HepG2 (cell line): ENCODE results near the gene ARHGAP19. TPM values are rescaled to one million over a fixed set of nuclear protein-coding genes. Genes with fewer than 3 reads are reported as not detected.

Experiments used
- ATAC-seq: fragments of 200-7000 bp; cut with Tn5 transposase; 3 replicates; pipeline ENCODE4 v1.9.1; 2020; ENCODE audit warnings: mild to moderate bottlenecking, moderate library complexity
- BruUV-seq: library from RNA; stranded (reverse); fragments of 400-500 nt; replicated peaks from 2 replicates; lab custom pipeline; 2021; lab: Mats Ljungman, UMichigan
- CTCF ChIA-PET: fragments of 300-600 bp; formaldehyde crosslinking; extraction: SDS; loops from one replicate; lab custom pipeline; 2021; ENCODE audit warnings: low total read pairs, inconsistent platforms, low intra/inter-chr PET ratio; lab: Yijun Ruan, JAX
- POLR2A ChIA-PET: fragments of 350-600 bp; sonication (Branson Sonifier 250); formaldehyde crosslinking; loops from one replicate; lab custom pipeline; 2020; ENCODE audit warnings: antibody characterized with exemption, inconsistent platforms; lab: Yijun Ruan, JAX
- DNase-seq: peaks from one replicate; pipeline ENCODE4 v3.0.0-alpha.2; 2015; ENCODE audit warnings: low spot score
- FAIRE-seq: peaks from 3 replicates; lab custom pipeline; 2011; peaks lifted over from hg19 to GRCh38; lab: Jason Lieb, UNC
- H2AFZ ChIP-seq: one replicate; pipeline ENCODE4 v1.6.1; 2011; ENCODE audit warnings: low read length, inconsistent platforms
- H3K27ac ChIP-seq: fragments of 300-600 bp; 3 replicates; pipeline ENCODE4 v1.8.0; 2011; ENCODE audit warnings: mixed run types, mild to moderate bottlenecking, mixed read lengths, low read length, inconsistent platforms; ENCODE audit not compliant: insufficient read depth; ENCODE audit errors: extremely low read length
- H3K27me3 ChIP-seq, 2 experiments: fragments of 200-600 bp in 1 of 2; 2 replicates in 1 of 2; 3 replicates in 1 of 2; pipeline versions ENCODE4 v1.6.0 to v1.8.0; 2011; ENCODE audit warnings: low read length in 2 of 2, mild to moderate bottlenecking in 2 of 2, moderate library complexity in 2 of 2, inconsistent platforms in 1 of 2; ENCODE audit not compliant: insufficient read depth in 2 of 2, control insufficient read depth in 1 of 2
- H3K36me3 ChIP-seq, 2 experiments: fragments of 200-600 bp in 1 of 2; replicated peaks in 1 of 2; 2 replicates in 1 of 2; 3 replicates in 1 of 2; pipeline versions ENCODE4 v1.5.1 to v1.8.0; 2011; ENCODE audit warnings: low read length in 2 of 2, inconsistent platforms in 1 of 2; ENCODE audit not compliant: insufficient read depth in 2 of 2, control insufficient read depth in 1 of 2
- H3K4me1 ChIP-seq: 2 replicates; pipeline ENCODE4 v1.5.1; 2012; ENCODE audit warnings: low read length, inconsistent platforms; ENCODE audit not compliant: insufficient read depth
- H3K4me2 ChIP-seq: 2 replicates; pipeline ENCODE4 v1.6.0; 2011; ENCODE audit warnings: low read depth, low read length, inconsistent platforms
- H3K4me3 ChIP-seq, 3 experiments: fragments of 200-600 bp in 1 of 3; sonication (generic), shearing (Covaris generic) in 1 of 3; replicated peaks in 1 of 3; 2 replicates each; pipeline ENCODE4 v1.5.1; 2011 to 2016; ENCODE audit warnings: low read length in 3 of 3, inconsistent platforms in 2 of 3, low read depth in 2 of 3, mild to moderate bottlenecking in 2 of 3, control low read depth in 1 of 3, mixed read lengths in 1 of 3; ENCODE audit not compliant: insufficient read depth in 1 of 3
- H3K79me2 ChIP-seq: one replicate; pipeline ENCODE4 v1.6.1; 2011; ENCODE audit warnings: low read length, inconsistent platforms; ENCODE audit not compliant: insufficient read depth
- H3K9ac ChIP-seq: 2 replicates; pipeline ENCODE4 v1.6.0; 2011; ENCODE audit warnings: mild to moderate bottlenecking, low read depth, low read length, inconsistent platforms; ENCODE audit not compliant: insufficient read depth
- H3K9me3 ChIP-seq: 2 replicates; pipeline ENCODE4 v1.5.1; 2012; ENCODE audit warnings: mild to moderate bottlenecking, low read length
- H4K20me1 ChIP-seq: 2 replicates; pipeline ENCODE4 v1.6.0; 2011; ENCODE audit warnings: inconsistent platforms, mild to moderate bottlenecking, low read length, moderate library complexity; ENCODE audit not compliant: insufficient read depth
- GABPB1 ChIP-seq: IDR thresholded peaks from 2 replicates; pipeline ENCODE4 v1.6.1; 2016; ENCODE audit warnings: mild to moderate bottlenecking, missing genetic modification reagents, moderate library complexity, missing compliant biosample characterization
- HNRNPL ChIP-seq: fragments of 200-400 bp; formaldehyde crosslinking; IDR thresholded peaks from 2 replicates; pipeline ENCODE4 v1.6.1; 2017; ENCODE audit warnings: mild to moderate bottlenecking, low read depth, low read length
- HNRNPLL ChIP-seq: fragments of 200-400 bp; formaldehyde crosslinking; IDR thresholded peaks from 2 replicates; pipeline ENCODE4 v1.6.1; 2017; ENCODE audit warnings: mild to moderate bottlenecking, low read depth, low read length; ENCODE audit not compliant: poor library complexity, severe bottlenecking
- MIER2 ChIP-seq: IDR thresholded peaks from 2 replicates; pipeline ENCODE4 v1.6.1; 2016; ENCODE audit warnings: missing biosample characterization, missing genetic modification reagents
- MLLT10 ChIP-seq: sonication (generic); formaldehyde crosslinking; IDR thresholded peaks from 2 replicates; pipeline ENCODE4 v1.4.0; 2020; ENCODE audit warnings: missing genetic modification reagents
- NCOR1 ChIP-seq: fragments of 200-600 bp; sonication (generic); IDR thresholded peaks from 2 replicates; pipeline ENCODE4 v1.7.0; 2017; ENCODE audit warnings: antibody characterized with exemption, low read length, borderline replicate concordance
- RAD21 ChIP-seq: fragments of 450-650 bp; formaldehyde crosslinking; IDR thresholded peaks from 2 replicates; pipeline ENCODE4 v1.5.0; 2020; ENCODE audit warnings: mild to moderate bottlenecking
- SATB2 ChIP-seq: sonication (generic); formaldehyde crosslinking; IDR thresholded peaks from 2 replicates; pipeline ENCODE4 v1.5.0; 2020; ENCODE audit warnings: missing genetic modification reagents
- STAG1 ChIP-seq: sonication (generic); formaldehyde crosslinking; IDR thresholded peaks from 2 replicates; pipeline ENCODE4 v1.4.0; 2020; ENCODE audit warnings: missing genetic modification reagents
- ZNF546 ChIP-seq: sonication (generic); formaldehyde crosslinking; conservative IDR thresholded peaks from 2 replicates; pipeline ENCODE4 v1.8.1; 2023; ENCODE audit warnings: mild to moderate bottlenecking, missing genetic modification reagents
- ZNF768 ChIP-seq: sonication (generic); formaldehyde crosslinking; IDR thresholded peaks from 2 replicates; pipeline ENCODE4 v1.4.0; 2020; ENCODE audit warnings: missing genetic modification reagents
- WGBS: methylation state at CpG from one replicate; pipeline ENCODE4 v1.1.6; 2017; ENCODE audit warnings: low lambda C conversion rate; 5-methylcytosine and 5-hydroxymethylcytosine counted together
- in situ Hi-C: cut with HindIII; loops from 2 replicates; pipeline ENCODE4 v1.10.0; 2017; ENCODE audit warnings: low pct_unique_long_range_greater_than_20kb; ENCODE audit not compliant: extremely low pct_ligation_motif_present
- intact Hi-C: fragments of 100-400 bp; cut with micrococcal nuclease; formaldehyde crosslinking; loops from one replicate; pipeline ENCODE4 v1.10.0; 2022; ENCODE audit not compliant: unreplicated experiment
- polyA plus RNA-seq, 8 experiments: library from polyadenylated mRNA; depleted of rRNA in 3 of 8; stranded (reverse) in 7 of 8; unstranded in 1 of 8; fragments of >200 nt; fragmentation: Illumina TruSeq in 4 of 8; extraction: Trizol in 4 of 8; gene quantifications; 2 replicates each; pipeline versions ENCODE4 v1.2.1 to v1.2.3, GENCODE V29; 2011 to 2016; ENCODE audit warnings: low read depth in 4 of 8, missing spikeins in 1 of 8, mixed read lengths in 1 of 8; ENCODE audit not compliant: insufficient read depth in 1 of 8
- total RNA-seq, 5 experiments: library from RNA; depleted of rRNA; stranded (reverse); fragments of >200 nt; fragmentation: Illumina TruSeq; extraction: Trizol; gene quantifications; 2 replicates each; pipeline ENCODE4 v1.2.3, GENCODE V29; 2016; ENCODE audit warnings: low read depth in 1 of 5
- TF ChIP-seq, protein P1 (sequence below), 2 experiments: IDR thresholded peaks; 2 replicates each; pipeline ENCODE4 v1.6.1; 2011 to 2012; ENCODE audit warnings: low read length in 2 of 2, borderline replicate concordance in 1 of 2, low read depth in 1 of 2, mild to moderate bottlenecking in 1 of 2, moderate library complexity in 1 of 2
- TF ChIP-seq, protein P2 (sequence below): sonication (generic); formaldehyde crosslinking; IDR thresholded peaks from 2 replicates; pipeline ENCODE4 v1.5.0; 2020; ENCODE audit warnings: mild to moderate bottlenecking, missing genetic modification reagents, moderate library complexity
- TF ChIP-seq, protein P3 (sequence below): sonication (generic); formaldehyde crosslinking; IDR thresholded peaks from 2 replicates; pipeline ENCODE4 v1.4.0; 2020; ENCODE audit warnings: missing genetic modification reagents

Gene ARHGAP19
- total and polyA plus RNA-seq, 2 of the 13 experiments (the other 11 are each of a cell fraction or from before 2014, with no cell fraction given) = 7.6 to 10.0 TPM

DNA sequence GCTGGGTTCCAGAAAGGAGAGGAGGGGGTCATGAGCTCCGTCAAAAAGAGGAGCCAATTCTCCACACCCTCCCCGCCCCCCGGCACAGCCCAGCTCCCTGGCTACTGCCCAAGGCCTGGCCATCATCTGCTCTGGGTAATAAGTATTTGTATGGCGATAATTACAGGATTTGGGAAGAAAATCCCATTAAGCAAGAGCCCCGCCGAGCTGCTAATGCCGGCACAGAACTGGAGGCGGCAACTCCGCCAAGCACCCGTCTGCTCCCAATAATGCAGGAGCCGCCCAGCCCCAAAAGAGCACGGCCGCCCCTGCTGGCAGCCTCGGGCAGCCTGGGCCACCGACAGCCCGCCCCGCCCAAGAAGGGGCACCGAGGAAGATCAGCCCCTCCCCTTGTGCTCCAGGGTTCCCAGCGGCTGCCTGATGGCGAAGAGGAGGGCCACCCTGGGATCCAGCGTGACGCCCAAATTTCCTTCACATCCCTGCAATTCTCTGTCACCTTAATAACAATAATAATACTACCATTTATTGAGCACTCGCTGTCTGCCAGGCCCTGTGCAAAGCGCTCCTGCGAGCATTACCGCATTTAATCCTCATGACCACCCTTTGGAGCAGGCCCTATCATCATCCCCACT lies 112.6 kb downstream of the ARHGAP19 start:
- BruUV-seq = no TSS peak
- Histone ChIP-seq H3K36me3 (no peaks in the 10 kb centered on the region), H3K4me2 (peak overlapping the region; percentile 41; the same call in 1 of the 2 replicates), H3K9me3 (no peaks in the 10 kb centered on the region), H4K20me1 (no peaks in the 10 kb centered on the region), H3K4me3 (no peak overlapping the region), H3K79me2 (no peaks in the 10 kb centered on the region), H3K4me1 (peaks cover 8% of the 10 kb centered on the region), H3K27me3 (peaks cover 13 to 94% of the 10 kb centered on the region in 2 experiments), H2AFZ (no peak overlapping the region), H3K27ac (no peak overlapping the region), H3K9ac (no peak overlapping the region)
- in situ Hi-C loops (no loop called here), intact Hi-C loops (loop anchor here (5.0 to 10.0 kb wide), 2 partner anchors 45 to 98 kb away; no protein-coding TSS in a partner anchor)
- ChIA-PET CTCF (interaction anchor here (0.7 to 2.6 kb wide), 6 partner anchors 8 to 107 kb away, joined by 3 to 16 read pairs (median 3); no protein-coding TSS in a partner anchor), POLR2A (interaction anchor here (1.4 kb wide), 1 partner anchor 41 kb away, joined by 6 read pairs; no protein-coding TSS in a partner anchor)
- WGBS = 33% methylated on average over 9 of the region's 26 CpGs
- peak; percentile 87 for ATAC-seq
- no peak for FAIRE-seq
- peak; percentile 19 for DNase-seq
- TF ChIP-seq ZNF768 = peak; percentile 21; the same call in 1 of the 2 replicates
- TF ChIP-seq, protein P1, sequence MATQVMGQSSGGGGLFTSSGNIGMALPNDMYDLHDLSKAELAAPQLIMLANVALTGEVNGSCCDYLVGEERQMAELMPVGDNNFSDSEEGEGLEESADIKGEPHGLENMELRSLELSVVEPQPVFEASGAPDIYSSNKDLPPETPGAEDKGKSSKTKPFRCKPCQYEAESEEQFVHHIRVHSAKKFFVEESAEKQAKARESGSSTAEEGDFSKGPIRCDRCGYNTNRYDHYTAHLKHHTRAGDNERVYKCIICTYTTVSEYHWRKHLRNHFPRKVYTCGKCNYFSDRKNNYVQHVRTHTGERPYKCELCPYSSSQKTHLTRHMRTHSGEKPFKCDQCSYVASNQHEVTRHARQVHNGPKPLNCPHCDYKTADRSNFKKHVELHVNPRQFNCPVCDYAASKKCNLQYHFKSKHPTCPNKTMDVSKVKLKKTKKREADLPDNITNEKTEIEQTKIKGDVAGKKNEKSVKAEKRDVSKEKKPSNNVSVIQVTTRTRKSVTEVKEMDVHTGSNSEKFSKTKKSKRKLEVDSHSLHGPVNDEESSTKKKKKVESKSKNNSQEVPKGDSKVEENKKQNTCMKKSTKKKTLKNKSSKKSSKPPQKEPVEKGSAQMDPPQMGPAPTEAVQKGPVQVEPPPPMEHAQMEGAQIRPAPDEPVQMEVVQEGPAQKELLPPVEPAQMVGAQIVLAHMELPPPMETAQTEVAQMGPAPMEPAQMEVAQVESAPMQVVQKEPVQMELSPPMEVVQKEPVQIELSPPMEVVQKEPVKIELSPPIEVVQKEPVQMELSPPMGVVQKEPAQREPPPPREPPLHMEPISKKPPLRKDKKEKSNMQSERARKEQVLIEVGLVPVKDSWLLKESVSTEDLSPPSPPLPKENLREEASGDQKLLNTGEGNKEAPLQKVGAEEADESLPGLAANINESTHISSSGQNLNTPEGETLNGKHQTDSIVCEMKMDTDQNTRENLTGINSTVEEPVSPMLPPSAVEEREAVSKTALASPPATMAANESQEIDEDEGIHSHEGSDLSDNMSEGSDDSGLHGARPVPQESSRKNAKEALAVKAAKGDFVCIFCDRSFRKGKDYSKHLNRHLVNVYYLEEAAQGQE (IDR thresholded peaks at IDR 0.05; ENCODE audit: borderline replicate concordance in 1 of 2, low read depth in 1 of 2, low read length in 2 of 2) = peak in 1 of 2 experiments; percentile 55; a peak in 3 of 4 replicates
- peak; percentile 34 for TF ChIP-seq HNRNPLL
- no peak for TF ChIP-seq NCOR1
- TF ChIP-seq, protein P2, sequence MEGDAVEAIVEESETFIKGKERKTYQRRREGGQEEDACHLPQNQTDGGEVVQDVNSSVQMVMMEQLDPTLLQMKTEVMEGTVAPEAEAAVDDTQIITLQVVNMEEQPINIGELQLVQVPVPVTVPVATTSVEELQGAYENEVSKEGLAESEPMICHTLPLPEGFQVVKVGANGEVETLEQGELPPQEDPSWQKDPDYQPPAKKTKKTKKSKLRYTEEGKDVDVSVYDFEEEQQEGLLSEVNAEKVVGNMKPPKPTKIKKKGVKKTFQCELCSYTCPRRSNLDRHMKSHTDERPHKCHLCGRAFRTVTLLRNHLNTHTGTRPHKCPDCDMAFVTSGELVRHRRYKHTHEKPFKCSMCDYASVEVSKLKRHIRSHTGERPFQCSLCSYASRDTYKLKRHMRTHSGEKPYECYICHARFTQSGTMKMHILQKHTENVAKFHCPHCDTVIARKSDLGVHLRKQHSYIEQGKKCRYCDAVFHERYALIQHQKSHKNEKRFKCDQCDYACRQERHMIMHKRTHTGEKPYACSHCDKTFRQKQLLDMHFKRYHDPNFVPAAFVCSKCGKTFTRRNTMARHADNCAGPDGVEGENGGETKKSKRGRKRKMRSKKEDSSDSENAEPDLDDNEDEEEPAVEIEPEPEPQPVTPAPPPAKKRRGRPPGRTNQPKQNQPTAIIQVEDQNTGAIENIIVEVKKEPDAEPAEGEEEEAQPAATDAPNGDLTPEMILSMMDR (CRISPR knock-in tag) = peak; percentile 67
- TF ChIP-seq ZNF546 (CRISPR knock-in tag) = no peak
- TF ChIP-seq HNRNPL = 0 out of 2 replicates have a peak, but pooled peaks have one; percentile 53
- peak; percentile 81 for TF ChIP-seq STAG1 (CRISPR knock-in tag)
- TF ChIP-seq, protein P3, sequence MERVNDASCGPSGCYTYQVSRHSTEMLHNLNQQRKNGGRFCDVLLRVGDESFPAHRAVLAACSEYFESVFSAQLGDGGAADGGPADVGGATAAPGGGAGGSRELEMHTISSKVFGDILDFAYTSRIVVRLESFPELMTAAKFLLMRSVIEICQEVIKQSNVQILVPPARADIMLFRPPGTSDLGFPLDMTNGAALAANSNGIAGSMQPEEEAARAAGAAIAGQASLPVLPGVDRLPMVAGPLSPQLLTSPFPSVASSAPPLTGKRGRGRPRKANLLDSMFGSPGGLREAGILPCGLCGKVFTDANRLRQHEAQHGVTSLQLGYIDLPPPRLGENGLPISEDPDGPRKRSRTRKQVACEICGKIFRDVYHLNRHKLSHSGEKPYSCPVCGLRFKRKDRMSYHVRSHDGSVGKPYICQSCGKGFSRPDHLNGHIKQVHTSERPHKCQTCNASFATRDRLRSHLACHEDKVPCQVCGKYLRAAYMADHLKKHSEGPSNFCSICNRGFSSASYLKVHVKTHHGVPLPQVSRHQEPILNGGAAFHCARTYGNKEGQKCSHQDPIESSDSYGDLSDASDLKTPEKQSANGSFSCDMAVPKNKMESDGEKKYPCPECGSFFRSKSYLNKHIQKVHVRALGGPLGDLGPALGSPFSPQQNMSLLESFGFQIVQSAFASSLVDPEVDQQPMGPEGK (CRISPR knock-in tag) = peak; percentile 75
- peak; percentile 86 for TF ChIP-seq MIER2 (CRISPR knock-in tag)
- TF ChIP-seq RAD21 (CRISPR knock-in tag) = peak; percentile 70
- TF ChIP-seq SATB2 (CRISPR knock-in tag) = no peak
- peak; percentile 43; the same call in 1 of the 2 replicates for TF ChIP-seq GABPB1 (CRISPR knock-in tag)
- TF ChIP-seq MLLT10 (CRISPR knock-in tag) = no peak
